IMR-90 (cell line): ENCODE results near the gene RRAGA. TPM values are rescaled to one million over a fixed set of nuclear protein-coding genes. Genes with fewer than 3 reads are reported as not detected.
A peak's percentile ranks its signal among the peaks of the same experiment; 100 is the strongest.
"Not testable (repeated sequence)": the region's sequence is repeated elsewhere in the genome, so short reads cannot be mapped to it uniquely, and the experiment has no call there.

ENCODE experiments used
- ATAC-seq: fragments of 200-7000 bp; cut with Tn5 transposase; 2 replicates; pipeline ENCODE4 v1.9.1; 2020; ENCODE audit warnings: low read depth, mild to moderate bottlenecking, moderate library complexity
- BruUV-seq: library from RNA; stranded (reverse); fragments of 400-500 nt; replicated peaks from 2 replicates; lab custom pipeline; 2021; lab: Mats Ljungman, UMichigan
- CTCF ChIA-PET: fragments of 300-600 bp; formaldehyde crosslinking; extraction: SDS; loops from one replicate; lab custom pipeline; 2021; ENCODE audit warnings: antibody characterized with exemption; lab: Yijun Ruan, JAX
- POLR2A ChIA-PET: fragments of 300-600 bp; sonication (Branson Sonifier 250); formaldehyde crosslinking; loops from one replicate; lab custom pipeline; 2022; ENCODE audit warnings: antibody characterized with exemption; ENCODE audit not compliant: unreplicated experiment; lab: Charles Lee
- DNase-seq: peaks from one replicate; pipeline ENCODE4 v3.0.0; 2013
- H2AFZ ChIP-seq: replicated peaks from 2 replicates; pipeline ENCODE3; 2013; ENCODE audit warnings: low read length, mild to moderate bottlenecking; ENCODE audit not compliant: poor library complexity
- H2AK5ac ChIP-seq: 2 replicates; pipeline ENCODE4 v1.6.1; 2013; ENCODE audit warnings: low read depth, low read length, inconsistent platforms
- H2AK9ac ChIP-seq: replicated peaks from 2 replicates; pipeline ENCODE3; 2013; ENCODE audit warnings: mild to moderate bottlenecking, low read depth, low read length, moderate library complexity; ENCODE audit not compliant: poor library complexity
- H2BK120ac ChIP-seq: 2 replicates; pipeline ENCODE4 v1.6.1; 2013; ENCODE audit warnings: low read depth, low read length, inconsistent platforms
- H2BK15ac ChIP-seq: 3 replicates; pipeline ENCODE4 v1.6.1; 2013; ENCODE audit warnings: low read depth, low read length, inconsistent platforms
- H2BK20ac ChIP-seq: 2 replicates; pipeline ENCODE4 v1.6.1; 2013; ENCODE audit warnings: low read depth, mild to moderate bottlenecking, inconsistent platforms, low read length, moderate library complexity
- H2BK5ac ChIP-seq: 2 replicates; pipeline ENCODE4 v1.6.1; 2013; ENCODE audit warnings: mild to moderate bottlenecking, low read depth, low read length, inconsistent platforms; ENCODE audit not compliant: poor library complexity, severe bottlenecking
- H3K14ac ChIP-seq: replicated peaks from 2 replicates; pipeline ENCODE4 v1.6.1; 2013; ENCODE audit warnings: low read depth, low read length, inconsistent platforms
- H3K18ac ChIP-seq: 2 replicates; pipeline ENCODE4 v1.6.1; 2013; ENCODE audit warnings: low read depth, low read length, control low read depth
- H3K23ac ChIP-seq: 2 replicates; pipeline ENCODE4 v1.6.1; 2013; ENCODE audit warnings: low read depth, low read length, inconsistent platforms
- H3K27ac ChIP-seq: 2 replicates; pipeline ENCODE4 v1.5.1; 2013; ENCODE audit warnings: mild to moderate bottlenecking, control low read depth, low read length; ENCODE audit not compliant: insufficient read depth
- H3K27me3 ChIP-seq: 2 replicates; pipeline ENCODE4 v1.6.1; 2013; ENCODE audit warnings: low read length; ENCODE audit not compliant: control insufficient read depth, insufficient read depth
- H3K36me3 ChIP-seq: 2 replicates; pipeline ENCODE4 v1.6.1; 2013; ENCODE audit warnings: low read length, mixed read lengths; ENCODE audit not compliant: control insufficient read depth, insufficient read depth
- H3K4ac ChIP-seq: 2 replicates; pipeline ENCODE4 v1.6.1; 2013; ENCODE audit warnings: low read depth, low read length, inconsistent platforms
- H3K4me1 ChIP-seq: 2 replicates; pipeline ENCODE4 v1.6.1; 2013; ENCODE audit warnings: low read length, mixed read lengths; ENCODE audit not compliant: control insufficient read depth, insufficient read depth
- H3K4me2 ChIP-seq: 2 replicates; pipeline ENCODE4 v1.6.1; 2013; ENCODE audit warnings: low read depth, mild to moderate bottlenecking, control low read depth, low read length, moderate library complexity
- H3K4me3 ChIP-seq: 2 replicates; pipeline ENCODE4 v1.5.1; 2013; ENCODE audit warnings: low read depth, mild to moderate bottlenecking, control low read depth, low read length, moderate library complexity; ENCODE audit not compliant: insufficient read depth
- H3K56ac ChIP-seq: 2 replicates; pipeline ENCODE4 v1.6.1; 2013; ENCODE audit warnings: low read length, inconsistent platforms; ENCODE audit not compliant: insufficient read depth; ENCODE audit errors: extremely low read depth
- H3K79me1 ChIP-seq, 2 experiments: 2 replicates each; pipeline ENCODE4 v1.6.1; 2013; ENCODE audit warnings: low read length in 2 of 2, inconsistent platforms in 1 of 2, low read depth in 1 of 2
- H3K9ac ChIP-seq: 2 replicates; pipeline ENCODE4 v1.6.1; 2013; ENCODE audit warnings: low read depth, low read length, control low read depth
- H3K9me1 ChIP-seq: 2 replicates; pipeline ENCODE4 v1.6.1; 2013; ENCODE audit warnings: low read length, inconsistent platforms; ENCODE audit not compliant: insufficient read depth
- H3K9me3 ChIP-seq: 2 replicates; pipeline ENCODE4 v1.6.1; 2013; ENCODE audit warnings: low read length; ENCODE audit not compliant: control insufficient read depth, insufficient read depth
- H4K20me1 ChIP-seq: 2 replicates; pipeline ENCODE4 v1.6.1; 2013; ENCODE audit warnings: low read length, inconsistent platforms; ENCODE audit not compliant: insufficient read depth
- H4K5ac ChIP-seq: 2 replicates; pipeline ENCODE4 v1.6.1; 2013; ENCODE audit warnings: mild to moderate bottlenecking, low read depth, low read length, control low read depth
- H4K8ac ChIP-seq, 2 experiments: 2 replicates each; pipeline ENCODE4 v1.6.1; 2013; ENCODE audit warnings: low read depth in 2 of 2, low read length in 2 of 2, control low read depth in 1 of 2, inconsistent platforms in 1 of 2
- H4K91ac ChIP-seq: 2 replicates; pipeline ENCODE4 v1.6.1; 2013; ENCODE audit warnings: low read depth, low read length, inconsistent platforms; ENCODE audit not compliant: insufficient read depth
- FOS ChIP-seq: fragments of 150-350 bp; IDR thresholded peaks from 2 replicates; pipeline ENCODE4 v1.6.1; 2016; ENCODE audit warnings: low read depth, low read length
- NFE2L2 ChIP-seq: fragments of 150-350 bp; IDR thresholded peaks from 2 replicates; pipeline ENCODE4 v1.6.1; 2016; ENCODE audit warnings: low read depth, mild to moderate bottlenecking, low read length
- dilution Hi-C: fragments of 300-500 bp; cut with HindIII; formaldehyde crosslinking; loops from one replicate; pipeline ENCODE4 v1.14.3; 2018; ENCODE audit warnings: low sequenced_read_pairs; ENCODE audit not compliant: unreplicated experiment
- in situ Hi-C: fragments of 300-500 bp; cut with MboI; formaldehyde crosslinking; loops from 3 replicates; pipeline ENCODE4 v1.14.3; 2019; ENCODE audit warnings: low sequenced_read_pairs, inconsistent platforms, mixed read lengths
- intact Hi-C: fragments of 100-400 bp; cut with micrococcal nuclease; formaldehyde crosslinking; loops from 2 replicates; pipeline ENCODE4 v1.10.0; 2022
- microRNA-seq, 2 experiments: library from miRNA; stranded (forward) in 1 of 2; unstranded in 1 of 2; fragments of 10-50 nt in 1 of 2; fragments of <30 nt in 1 of 2; gene quantifications in 1 of 2; microRNA quantifications in 1 of 2; one replicate each; pipeline versions ENCODE3 to v1.1.0; 2013 to 2020; ENCODE audit not compliant: insufficient read depth in 1 of 2, insufficient read length in 1 of 2, unreplicated experiment in 1 of 2
- polyA plus RNA-seq, 3 experiments: library from polyadenylated mRNA; depleted of rRNA; stranded (reverse); fragments of >200 nt; gene quantifications; 2 replicates each; pipeline ENCODE4 v1.2.3, GENCODE V29; 2012; ENCODE audit warnings: low replicate concordance in 1 of 3
- small RNA-seq, 5 experiments: library from RNA; depleted of rRNA; stranded (forward); fragments of <200 nt; gene quantifications; one replicate each; pipeline ENCODE3, GENCODE V24; 2012
- total RNA-seq: library from RNA; depleted of rRNA; stranded (reverse); fragments of >200 nt; gene quantifications from 2 replicates; pipeline ENCODE4 v1.2.3, GENCODE V29; 2012; rRNA removed

Gene RRAGA
- total and polyA plus RNA-seq, 2 of the 4 experiments (the other 2 are of a cell fraction): 74.7 to 154 TPM

GRCh38 chr9:19087106-19088000 is 38.1 kb downstream of the RRAGA start (continued):
- TF ChIP-seq FOS (no peak), NFE2L2 (no peak)

GRCh38 chr9:19097431-19097830 is 48.2 kb downstream of the RRAGA start:
- H2BK5ac ChIP-seq, POLR2A ChIA-PET, H3K4me2 ChIP-seq, H3K4ac ChIP-seq, H3K27ac ChIP-seq, H2BK15ac ChIP-seq, H4K5ac ChIP-seq, H3K4me3 ChIP-seq, H3K4me1 ChIP-seq, H3K56ac ChIP-seq, H2AFZ ChIP-seq, BruUV-seq, H3K23ac ChIP-seq, H3K9ac ChIP-seq, CTCF ChIA-PET, H3K36me3 ChIP-seq, DNase-seq, ATAC-seq, H3K18ac ChIP-seq, H4K91ac ChIP-seq, H4K20me1 ChIP-seq, H2AK5ac ChIP-seq, in situ Hi-C loops, H2AK9ac ChIP-seq, H3K27me3 ChIP-seq, H2BK120ac ChIP-seq, H4K8ac ChIP-seq, H3K9me3 ChIP-seq, H3K9me1 ChIP-seq, H3K14ac ChIP-seq, dilution Hi-C loops, H2BK20ac ChIP-seq: not testable (repeated sequence)
- H3K79me1 ChIP-seq: peaks cover 0 to 10% of the 10 kb centered on the region in 2 experiments; a peak in 3 of 4 replicates
- intact Hi-C loops: loop anchor here (5.0 to 10.0 kb wide), 2 partner anchors 35 to 227 kb away; no protein-coding TSS in a partner anchor

Small RNAs within 50 kb of the gene (microRNA-seq; reads per million reads assigned to microRNA genes)
- not detected for gene RF00019 (ENCODE audit: insufficient read depth, insufficient read length)
- gene RNU6-264P (ENCODE audit: insufficient read depth, insufficient read length): not detected
- gene SCARNA8 (ENCODE audit: insufficient read depth, insufficient read length): 16.5 reads per million, percentile 45 among the genes with 10 or more reads in this experiment

Small RNAs within 50 kb of the gene (small RNA-seq; reads per million reads assigned to genes)
- 0 reads per million in 5 experiments for gene RF00019
- 0 reads per million in 5 experiments for gene RNU6-264P
- 0 to 50.8 (median 12.0) reads per million in 5 experiments for gene SCARNA8

Other genes with a start within 250 kb of the RRAGA start
- under 0.01 TPM in 1 of 2 replicates, not detected in the other for gene SAXO1, start 16.2 kb upstream of the RRAGA start, total RNA-seq
- not detected in 2 replicates for gene SAXO1, start 16.2 kb upstream of the RRAGA start, polyA plus RNA-seq (2012; rRNA removed)
- gene HAUS6, start 53.5 kb downstream of the RRAGA start, total RNA-seq: 13.3 and 21.4 TPM in 2 replicates
- gene HAUS6, start 53.5 kb downstream of the RRAGA start, polyA plus RNA-seq (2012; rRNA removed): 5.1 and 5.8 TPM in 2 replicates
- 173 and 182 TPM in 2 replicates for gene PLIN2, start 78.1 kb downstream of the RRAGA start, total RNA-seq
- 112 and 123 TPM in 2 replicates for gene PLIN2, start 78.1 kb downstream of the RRAGA start, polyA plus RNA-seq (2012; rRNA removed)
- 32.6 and 48.0 TPM in 2 replicates for gene DENND4C, start 181.3 kb downstream of the RRAGA start, total RNA-seq
- gene DENND4C, start 181.3 kb downstream of the RRAGA start, polyA plus RNA-seq (2012; rRNA removed): 7.3 and 9.0 TPM in 2 replicates